Measurements from ENCODE around the gene ADSS1.

DNA sequence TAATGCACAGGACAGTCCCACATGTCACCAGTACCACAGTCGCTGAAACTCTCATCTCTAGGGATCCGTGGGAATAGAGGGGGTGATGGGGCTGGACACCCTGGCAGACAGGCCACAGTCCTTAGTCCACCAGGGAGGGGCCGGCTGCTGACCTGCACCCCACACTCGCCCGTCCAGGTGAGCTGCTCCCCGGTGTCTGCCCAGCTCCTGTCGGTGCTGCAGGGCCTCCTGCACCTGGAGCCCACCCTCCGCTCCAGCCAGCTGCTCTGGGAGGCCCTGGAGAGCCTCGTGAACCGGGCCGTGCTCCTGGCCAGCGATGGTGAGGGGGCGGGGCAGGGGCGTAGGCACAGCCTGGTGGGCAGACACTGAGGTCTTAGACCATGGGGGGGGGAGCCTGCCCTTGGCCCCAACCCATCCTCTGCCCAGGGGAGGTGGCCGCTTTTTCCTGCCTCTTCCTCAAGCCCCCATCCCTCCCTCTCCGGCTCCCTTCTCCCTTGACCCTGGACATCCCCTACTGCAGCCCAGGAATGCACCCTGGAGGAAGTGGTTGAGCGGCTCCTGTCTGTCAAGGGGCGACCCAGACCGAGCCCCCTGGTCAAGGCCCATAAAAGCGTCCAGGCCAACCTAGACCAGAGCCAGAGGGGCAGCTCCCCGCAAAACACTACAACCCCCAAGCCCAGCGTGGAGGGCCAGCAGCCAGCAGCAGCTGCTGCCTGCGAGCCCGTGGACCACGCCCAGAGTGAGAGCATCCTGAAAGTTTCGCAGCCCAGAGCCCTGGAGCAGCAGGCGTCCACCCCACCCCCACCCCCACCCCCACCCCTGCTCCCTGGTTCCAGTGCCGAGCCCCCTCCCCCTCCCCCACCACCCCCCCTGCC, 17.1 kb upstream of the ADSS1 start:
- TF ChIP-seq POLR2A (IDR thresholded peaks at IDR 0.05), result no peak
- TF ChIP-seq, protein P1, sequence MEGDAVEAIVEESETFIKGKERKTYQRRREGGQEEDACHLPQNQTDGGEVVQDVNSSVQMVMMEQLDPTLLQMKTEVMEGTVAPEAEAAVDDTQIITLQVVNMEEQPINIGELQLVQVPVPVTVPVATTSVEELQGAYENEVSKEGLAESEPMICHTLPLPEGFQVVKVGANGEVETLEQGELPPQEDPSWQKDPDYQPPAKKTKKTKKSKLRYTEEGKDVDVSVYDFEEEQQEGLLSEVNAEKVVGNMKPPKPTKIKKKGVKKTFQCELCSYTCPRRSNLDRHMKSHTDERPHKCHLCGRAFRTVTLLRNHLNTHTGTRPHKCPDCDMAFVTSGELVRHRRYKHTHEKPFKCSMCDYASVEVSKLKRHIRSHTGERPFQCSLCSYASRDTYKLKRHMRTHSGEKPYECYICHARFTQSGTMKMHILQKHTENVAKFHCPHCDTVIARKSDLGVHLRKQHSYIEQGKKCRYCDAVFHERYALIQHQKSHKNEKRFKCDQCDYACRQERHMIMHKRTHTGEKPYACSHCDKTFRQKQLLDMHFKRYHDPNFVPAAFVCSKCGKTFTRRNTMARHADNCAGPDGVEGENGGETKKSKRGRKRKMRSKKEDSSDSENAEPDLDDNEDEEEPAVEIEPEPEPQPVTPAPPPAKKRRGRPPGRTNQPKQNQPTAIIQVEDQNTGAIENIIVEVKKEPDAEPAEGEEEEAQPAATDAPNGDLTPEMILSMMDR (IDR thresholded peaks at IDR 0.05), result no peak
- TF ChIP-seq POLR2AphosphoS5 (IDR thresholded peaks at IDR 0.05; ENCODE audit: insufficient read depth in 1 of 2, low read depth in 1 of 2), result no peak

All from vagina (tissue), 2 donors.